GM12874 (cell line): ENCODE data around the gene ANKMY1.

ENCODE experiments used
- TF ChIP-seq, protein P1 (sequence below): IDR thresholded peaks from 2 replicates; pipeline ENCODE4 v1.5.1; 2011; ENCODE audit warnings: low read depth, mild to moderate bottlenecking, control low read depth, low read length, moderate library complexity; ENCODE audit not compliant: insufficient read depth

Gene ANKMY1

DNA sequence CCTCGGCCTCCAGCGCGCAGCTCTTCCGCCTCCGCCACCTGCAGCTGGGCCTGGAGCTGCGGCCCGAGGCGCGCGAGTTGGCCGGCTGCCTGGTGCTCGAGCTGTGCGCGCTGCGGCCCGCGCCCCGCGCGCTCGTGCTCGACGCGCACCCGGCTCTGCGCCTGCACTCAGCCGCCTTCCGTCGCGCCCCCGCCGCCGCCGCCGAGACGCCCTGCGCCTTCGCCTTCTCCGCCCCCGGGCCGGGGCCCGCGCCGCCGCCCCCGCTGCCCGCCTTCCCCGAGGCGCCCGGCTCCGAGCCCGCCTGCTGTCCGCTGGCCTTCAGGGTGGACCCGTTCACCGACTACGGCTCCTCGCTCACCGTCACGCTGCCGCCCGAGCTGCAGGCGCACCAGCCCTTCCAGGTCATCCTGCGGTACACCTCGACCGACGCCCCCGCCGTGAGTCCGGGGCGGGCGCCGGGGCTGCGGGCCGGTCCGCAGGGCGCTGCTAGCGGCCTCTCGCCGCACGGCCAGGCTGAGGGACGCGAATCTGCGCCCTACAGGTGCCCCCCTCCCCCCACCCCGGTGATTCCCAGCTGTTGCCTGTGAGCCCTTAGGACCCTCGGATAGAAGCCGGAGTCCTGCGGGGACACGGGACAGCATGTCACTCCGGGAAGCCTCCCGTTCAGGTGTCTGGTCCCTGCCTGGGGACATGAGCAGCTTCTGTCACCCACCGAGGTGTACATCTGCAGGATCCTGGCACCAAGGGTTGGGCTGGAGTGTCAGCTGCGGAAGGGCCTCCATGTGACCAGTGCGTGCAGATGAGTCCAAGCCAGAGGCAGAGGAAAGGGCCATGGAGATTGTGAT lies 11.1 kb upstream of the ANKMY1 start:
- TF ChIP-seq, protein P1, sequence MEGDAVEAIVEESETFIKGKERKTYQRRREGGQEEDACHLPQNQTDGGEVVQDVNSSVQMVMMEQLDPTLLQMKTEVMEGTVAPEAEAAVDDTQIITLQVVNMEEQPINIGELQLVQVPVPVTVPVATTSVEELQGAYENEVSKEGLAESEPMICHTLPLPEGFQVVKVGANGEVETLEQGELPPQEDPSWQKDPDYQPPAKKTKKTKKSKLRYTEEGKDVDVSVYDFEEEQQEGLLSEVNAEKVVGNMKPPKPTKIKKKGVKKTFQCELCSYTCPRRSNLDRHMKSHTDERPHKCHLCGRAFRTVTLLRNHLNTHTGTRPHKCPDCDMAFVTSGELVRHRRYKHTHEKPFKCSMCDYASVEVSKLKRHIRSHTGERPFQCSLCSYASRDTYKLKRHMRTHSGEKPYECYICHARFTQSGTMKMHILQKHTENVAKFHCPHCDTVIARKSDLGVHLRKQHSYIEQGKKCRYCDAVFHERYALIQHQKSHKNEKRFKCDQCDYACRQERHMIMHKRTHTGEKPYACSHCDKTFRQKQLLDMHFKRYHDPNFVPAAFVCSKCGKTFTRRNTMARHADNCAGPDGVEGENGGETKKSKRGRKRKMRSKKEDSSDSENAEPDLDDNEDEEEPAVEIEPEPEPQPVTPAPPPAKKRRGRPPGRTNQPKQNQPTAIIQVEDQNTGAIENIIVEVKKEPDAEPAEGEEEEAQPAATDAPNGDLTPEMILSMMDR: no peak

- TF ChIP-seq, protein P1: no peak
Observed at GRCh38 chr2:240567872-240568677, 10.3 kb upstream of the ANKMY1 start, which contains the start of gene RNPEPL1. RNPEPL1 (plus strand) TSS chr2:240568484; CDS start chr2:240568587, 103 bp downstream.

- TF ChIP-seq, protein P1: no peak
Observed at GRCh38 chr2:240567137-240567871, 9.5 kb upstream of the ANKMY1 start.

GRCh38 chr2:240566203-240567136 lies 8.7 kb upstream of the ANKMY1 start:
- TF ChIP-seq, protein P1: peak; percentile 85

- TF ChIP-seq, protein P1: no peak
Observed at GRCh38 chr2:240565333-240566202, 7.8 kb upstream of the ANKMY1 start.
